ENCODE results near the gene KAZN.

Gene KAZN

DNA sequence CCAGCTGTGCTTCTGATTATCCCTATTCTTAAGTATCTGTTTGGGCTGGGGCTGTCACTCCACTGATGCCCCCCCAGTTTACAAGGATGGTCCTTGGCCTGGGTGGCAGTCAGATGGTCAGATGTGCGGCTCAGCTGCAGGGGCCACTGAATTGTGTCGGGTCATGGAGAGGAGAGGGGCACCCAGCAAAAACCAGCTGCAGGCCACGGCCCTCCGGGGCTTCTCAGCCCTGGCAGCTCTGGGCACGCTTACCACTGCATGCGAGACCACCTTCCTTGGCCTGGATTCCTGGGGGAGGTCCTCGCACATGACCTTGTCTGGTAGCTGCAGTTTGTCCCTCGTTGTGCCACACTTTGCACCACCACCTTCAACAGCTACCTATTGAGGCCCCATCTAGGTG, 390.2 kb downstream of the KAZN start:
- FAIRE-seq (no peak), DNase-seq (ENCODE audit: insufficient read length, low spot score) (no peak)

DNA sequence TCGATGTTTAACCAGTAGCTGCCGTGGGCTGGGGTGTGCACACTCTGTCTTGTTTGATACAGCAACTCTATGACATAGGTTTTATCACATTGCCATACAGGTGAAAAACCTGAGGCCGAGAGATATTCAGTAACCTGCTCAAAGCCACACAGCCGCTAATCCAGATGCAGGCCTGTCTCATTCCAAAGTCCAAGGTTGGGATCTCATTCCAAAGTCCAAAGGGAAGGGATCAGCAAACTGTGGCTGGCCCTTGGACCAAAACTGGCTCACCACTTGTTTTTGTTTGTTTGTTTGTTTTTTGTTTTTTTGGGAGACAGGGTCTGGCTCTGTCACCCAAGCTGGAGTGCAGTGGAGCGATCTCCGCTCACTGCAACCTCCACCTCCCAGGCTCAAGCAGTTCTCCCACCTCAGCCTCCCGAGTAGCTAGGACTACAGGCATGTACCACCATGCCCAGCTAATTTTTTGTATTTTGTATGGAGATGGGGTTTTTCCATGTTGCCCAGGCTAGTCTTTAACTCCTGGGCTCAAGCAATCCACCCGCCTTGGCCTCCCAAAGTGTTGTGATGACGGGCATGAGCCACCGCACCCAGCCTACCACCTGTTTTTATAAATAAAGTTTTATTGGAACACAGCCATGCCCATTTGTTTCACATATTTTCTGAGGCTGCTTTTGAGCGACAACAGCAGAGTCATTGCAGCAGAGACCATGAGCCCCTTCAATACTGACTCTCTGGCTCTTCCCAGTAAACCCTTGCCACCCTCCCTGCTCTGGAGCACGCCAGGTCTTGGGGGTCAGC, 391.6 kb downstream of the KAZN start:
- DNase-seq (ENCODE audit: insufficient read length, low spot score) (no peak), FAIRE-seq (no peak)

DNA sequence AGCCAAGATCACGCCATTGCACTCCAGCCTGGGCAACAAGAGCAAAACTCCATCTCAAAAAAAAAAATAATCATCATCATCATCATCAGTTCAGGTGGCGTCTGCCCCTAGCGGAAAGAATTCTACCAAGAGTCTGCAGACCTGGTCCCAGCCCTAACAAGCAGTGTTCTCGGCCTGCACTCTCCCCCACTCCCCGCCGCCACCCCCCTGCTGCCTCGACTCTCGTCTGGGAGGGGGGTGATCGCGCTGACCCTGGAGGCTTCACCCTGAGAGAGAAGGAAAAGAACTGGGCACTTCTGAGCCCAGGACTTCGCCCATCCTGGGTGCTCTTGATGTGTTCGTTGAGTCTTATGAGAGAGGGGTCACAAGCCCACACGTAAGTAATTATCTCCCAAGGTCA, 394.9 kb downstream of the KAZN start:
- FAIRE-seq: no peak
- DNase-seq (ENCODE audit: insufficient read length, low spot score): no peak

DNA sequence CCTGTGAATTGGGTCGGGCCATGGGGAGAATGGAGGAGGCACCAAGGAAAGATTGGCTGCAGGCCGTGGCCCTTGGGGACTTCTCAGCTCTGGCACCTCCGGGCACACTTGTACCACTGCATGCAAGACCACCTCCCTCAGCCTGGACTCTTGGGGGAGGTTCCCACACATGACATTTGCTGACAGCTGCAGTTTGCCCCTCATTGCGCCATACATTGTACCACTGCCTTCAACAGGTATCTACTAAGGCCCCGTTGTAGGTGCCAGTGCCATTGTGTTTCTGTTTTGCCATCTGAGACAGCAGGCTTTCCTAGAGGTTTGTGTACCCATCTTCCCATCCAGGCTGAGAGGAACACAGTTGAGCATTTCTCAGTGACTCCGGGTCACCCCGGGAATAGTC, 395.7 kb downstream of the KAZN start:
- no peak for DNase-seq (ENCODE audit: insufficient read length, low spot score)
- FAIRE-seq: no peak

DNA sequence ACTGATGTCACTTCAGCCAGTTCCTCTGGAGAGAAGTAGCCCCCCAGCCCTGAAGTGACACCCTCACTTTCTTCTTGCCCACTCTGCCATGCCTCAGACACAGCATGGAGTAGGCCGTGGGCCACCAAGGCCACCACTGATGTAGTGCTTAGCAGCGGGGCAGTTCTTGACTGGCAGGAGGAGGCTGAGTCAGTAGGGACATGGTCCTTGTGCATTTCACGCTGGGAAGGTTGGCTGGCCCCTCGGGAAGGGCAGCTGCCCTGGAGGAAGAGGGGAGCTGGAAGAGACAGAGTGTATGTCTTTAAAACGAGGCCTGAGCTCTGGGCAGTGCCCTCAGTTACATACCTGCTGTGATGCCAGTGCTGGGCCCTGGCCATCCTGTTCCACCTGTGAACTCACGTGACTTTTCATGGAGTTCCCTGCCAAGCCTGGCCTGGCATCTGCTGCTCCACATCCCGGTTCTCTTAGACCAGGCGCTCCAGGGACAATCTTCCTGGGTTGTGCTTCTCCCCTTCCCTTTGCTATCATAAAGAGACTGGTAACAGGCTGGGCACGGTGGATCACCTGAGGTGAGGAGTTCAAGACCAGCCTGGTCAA, 396.5 kb downstream of the KAZN start:
- FAIRE-seq (no peak), DNase-seq (ENCODE audit: insufficient read length, low spot score) (no peak)

DNA sequence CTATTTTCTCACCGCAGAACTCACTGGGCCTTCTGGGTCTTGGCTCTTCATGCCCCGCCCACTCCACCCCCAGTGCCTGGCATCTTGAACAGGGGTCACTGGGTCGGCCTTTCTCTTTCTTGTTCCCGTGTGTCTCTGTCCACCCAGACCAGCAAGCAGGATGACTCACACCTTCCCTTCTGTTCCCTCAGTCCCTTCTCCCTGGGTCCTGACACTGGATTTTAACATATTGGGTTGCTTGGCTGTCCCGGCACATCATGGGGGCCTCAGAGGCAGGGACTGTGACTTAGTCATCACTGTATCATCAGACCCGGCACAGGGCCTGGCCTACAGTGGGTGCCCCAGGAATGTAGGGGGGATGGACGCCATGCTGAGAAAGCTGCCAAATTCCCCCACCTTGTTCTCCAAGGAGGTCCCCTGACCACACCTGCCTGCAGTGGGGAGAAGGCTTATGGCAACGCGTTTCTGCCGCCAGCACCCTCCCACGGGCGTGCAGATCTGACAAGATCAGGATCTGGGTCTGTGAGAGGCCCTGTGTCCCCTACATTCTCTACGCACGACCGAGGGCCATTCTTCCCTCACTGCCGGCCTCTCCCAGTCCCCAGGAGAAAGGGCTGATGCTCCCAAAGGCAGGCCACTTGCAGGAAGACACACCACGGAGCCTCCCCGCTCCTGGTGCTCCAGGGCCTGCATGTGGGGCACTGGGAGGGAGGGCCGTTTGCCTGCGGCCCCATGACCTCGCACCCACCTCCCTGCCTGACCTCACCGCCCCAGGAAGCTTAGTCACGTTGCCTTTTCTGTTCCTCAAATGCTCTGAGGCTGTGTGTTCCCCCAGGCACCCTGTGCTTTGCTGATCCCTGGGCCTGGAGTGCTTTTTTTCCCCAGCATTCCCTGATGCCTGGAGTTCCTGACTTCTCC, 397.9 kb downstream of the KAZN start:
- DNase-seq (ENCODE audit: insufficient read length, low spot score): no peak
- no peak for FAIRE-seq

DNA sequence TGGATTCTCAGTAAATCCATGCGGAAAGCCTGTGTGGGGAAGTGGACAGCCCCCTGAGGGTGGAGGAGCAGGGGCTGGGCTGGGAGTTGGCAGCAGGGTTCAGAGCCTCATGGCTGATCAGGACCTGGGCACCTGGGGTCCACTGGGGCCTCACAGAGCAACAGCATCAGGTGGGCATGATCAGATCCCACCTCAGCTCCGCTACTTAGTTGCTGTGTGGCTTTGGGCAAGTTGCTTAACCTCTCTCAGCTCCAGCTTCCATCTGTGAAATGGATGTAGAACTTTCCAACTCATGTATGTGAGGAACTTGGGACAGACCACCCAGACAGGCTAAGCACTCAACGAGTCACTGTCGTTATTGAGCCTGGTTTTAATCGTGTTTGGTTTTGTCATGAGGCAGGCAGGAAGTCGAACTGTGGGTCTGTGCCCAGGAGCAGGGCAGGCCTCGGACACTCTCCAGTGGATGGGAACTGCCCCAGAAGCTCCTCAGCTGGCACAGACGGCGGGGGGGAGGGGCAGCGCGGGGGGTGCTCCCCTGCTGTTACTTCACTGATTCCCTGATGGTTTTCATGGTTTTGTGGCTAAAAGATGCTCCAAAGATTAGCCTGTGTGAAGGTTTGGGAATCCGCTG, 399.3 kb downstream of the KAZN start:
- DNase-seq (ENCODE audit: insufficient read length, low spot score) (no peak), FAIRE-seq (no peak)

DNA sequence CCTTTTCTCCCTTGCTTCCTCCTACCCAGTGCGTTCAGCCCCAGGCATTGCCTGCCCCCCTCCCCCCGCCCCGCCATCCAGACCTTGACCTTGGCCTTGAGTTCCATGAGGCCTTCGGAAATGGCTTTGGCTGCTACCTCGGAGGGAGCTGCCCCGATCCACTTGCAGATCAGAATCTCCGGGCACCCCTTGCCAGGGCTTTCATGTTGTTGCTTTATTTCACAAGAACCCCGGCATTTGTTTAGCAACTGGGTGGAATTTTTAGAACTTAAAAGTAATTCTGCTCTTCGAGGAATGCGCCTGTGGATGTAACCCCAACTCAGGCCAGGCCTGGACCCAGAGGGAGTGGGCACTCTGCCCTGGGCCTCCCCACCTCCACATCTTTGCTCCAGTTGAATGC, 401.0 kb downstream of the KAZN start:
- FAIRE-seq: no peak
- no peak for DNase-seq (ENCODE audit: insufficient read length, low spot score)

DNA sequence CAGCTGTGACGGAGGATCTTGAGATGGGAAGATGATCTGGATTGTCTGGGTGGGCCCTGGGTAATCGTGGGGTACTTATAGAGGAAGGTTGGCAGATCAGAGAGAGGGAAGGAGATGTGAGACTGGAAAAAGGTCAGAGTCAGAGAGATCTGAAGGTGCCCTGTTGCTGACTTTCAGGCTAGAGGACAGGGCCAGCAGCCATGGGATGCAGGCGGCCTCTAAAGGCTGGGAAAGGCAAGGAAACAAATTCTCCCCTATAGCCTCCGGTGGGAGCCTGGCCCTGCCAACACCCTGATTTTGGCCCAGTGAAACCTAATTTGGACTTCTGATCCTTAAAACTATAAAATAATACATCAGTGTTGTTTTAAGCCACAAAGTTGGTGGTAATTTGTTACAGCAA, 401.5 kb downstream of the KAZN start:
- DNase-seq (ENCODE audit: insufficient read length, low spot score) (no peak), FAIRE-seq (no peak)

DNA sequence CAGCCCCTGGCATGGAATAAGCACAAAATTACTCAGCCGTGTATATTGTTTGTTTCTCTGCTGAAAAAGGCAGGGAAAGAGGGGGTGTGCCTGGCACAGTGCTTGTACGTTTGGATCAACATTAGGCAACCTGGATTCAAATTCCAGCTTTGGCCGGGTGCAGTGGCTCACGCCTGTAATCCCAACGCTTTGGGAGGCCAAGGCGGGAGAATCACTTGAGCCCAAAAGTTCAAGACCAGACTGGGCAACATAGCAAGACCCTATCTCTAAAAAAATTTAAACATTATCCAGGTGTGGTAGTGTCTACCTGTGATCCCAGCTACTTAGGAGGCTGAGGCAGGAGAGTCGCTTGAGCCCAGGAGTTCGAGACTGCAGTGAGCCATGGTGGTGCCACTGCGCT, 402.2 kb downstream of the KAZN start:
- DNase-seq (ENCODE audit: insufficient read length, low spot score): no peak
- FAIRE-seq: no peak

DNA sequence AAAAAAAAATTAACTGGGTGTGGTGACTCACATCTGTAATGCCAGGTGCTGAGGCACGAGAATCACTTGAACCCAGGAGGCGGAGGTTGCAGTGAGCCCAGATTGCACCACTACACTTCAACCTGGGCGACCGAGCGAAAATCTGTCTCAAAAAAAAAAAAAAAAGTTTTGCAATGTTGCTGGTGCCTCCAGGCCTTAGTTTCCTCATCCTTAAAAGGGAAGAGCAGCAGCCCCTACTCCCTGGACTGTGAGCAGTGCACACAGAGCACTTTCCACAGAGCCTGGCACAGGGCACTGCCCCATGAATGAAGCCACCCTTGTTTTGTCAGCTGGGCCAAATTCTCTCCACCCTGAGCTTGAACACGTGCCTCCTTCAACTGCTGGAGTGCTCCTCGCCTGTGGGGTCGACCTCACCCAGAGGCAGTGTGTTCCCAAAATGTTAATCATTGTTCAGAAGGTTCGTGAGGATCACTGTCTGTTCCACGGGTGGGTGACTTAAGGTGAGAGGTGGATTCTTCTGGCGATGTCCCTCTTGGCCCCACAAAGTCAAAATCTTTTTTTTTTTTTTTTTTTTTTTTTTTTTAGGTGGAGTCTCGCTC, 402.9 kb downstream of the KAZN start:
- DNase-seq (ENCODE audit: insufficient read length, low spot score) (no peak), FAIRE-seq (no peak)

DNA sequence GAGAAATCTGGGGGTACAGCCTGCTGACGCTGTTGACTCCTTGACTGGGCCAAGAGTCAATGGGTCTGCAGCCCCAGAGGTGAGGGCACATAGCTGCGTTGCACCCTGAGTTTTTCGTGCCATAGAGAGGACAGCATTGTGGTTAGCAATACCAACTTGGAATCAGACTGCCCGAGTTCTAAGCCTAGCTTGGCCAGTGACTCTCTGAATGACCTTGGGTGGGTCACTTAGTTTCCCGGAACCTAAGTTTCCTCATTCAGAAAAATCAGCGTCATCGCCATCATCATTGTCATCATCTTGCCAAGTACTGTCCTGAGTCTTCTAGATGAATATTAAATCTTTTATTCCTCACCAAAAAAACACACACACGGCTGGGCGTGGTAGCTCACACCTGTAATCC, 403.8 kb downstream of the KAZN start:
- no peak for DNase-seq (ENCODE audit: insufficient read length, low spot score)
- FAIRE-seq: no peak

DNA sequence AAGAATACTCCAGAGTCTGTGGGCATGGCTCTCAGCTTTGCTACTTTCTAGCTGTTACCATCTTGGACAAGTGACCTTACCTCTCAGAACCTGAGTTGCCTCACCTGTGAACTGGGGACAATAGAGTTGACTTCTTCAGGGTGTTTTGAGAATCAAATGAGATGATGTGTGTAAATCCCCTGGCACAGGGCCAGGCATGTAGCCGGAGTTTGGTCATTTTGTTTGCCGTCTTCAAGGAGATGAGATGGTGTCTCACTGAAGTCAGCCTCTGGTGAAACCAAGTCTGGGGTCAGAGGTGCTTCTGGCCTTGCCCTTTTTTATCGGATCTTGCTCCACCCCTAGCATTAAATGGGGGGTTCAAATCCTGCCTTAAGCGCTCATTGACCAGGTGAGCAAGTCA, 405.9 kb downstream of the KAZN start:
- FAIRE-seq: no peak
- DNase-seq (ENCODE audit: insufficient read length, low spot score): no peak

DNA sequence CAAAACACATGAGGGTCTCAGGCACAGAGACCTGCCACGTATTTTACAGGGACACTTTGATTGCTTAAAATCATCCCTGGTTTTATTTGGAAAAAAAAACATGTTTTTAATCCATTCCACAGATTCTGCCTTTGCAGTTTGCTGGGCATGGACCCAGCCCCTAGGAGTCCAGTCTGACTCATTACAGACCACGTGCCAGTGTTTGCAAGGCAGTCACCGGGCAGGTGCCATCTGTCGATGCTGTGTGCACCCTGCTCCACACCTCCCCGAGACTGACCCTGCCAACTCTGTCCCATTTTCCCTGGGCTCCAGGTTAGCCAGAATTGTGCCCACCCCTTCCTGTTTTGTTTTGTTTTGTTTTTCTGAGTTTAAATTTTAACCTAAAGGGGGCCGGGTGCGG, 406.6 kb downstream of the KAZN start:
- no peak for DNase-seq (ENCODE audit: insufficient read length, low spot score)
- FAIRE-seq: no peak

DNA sequence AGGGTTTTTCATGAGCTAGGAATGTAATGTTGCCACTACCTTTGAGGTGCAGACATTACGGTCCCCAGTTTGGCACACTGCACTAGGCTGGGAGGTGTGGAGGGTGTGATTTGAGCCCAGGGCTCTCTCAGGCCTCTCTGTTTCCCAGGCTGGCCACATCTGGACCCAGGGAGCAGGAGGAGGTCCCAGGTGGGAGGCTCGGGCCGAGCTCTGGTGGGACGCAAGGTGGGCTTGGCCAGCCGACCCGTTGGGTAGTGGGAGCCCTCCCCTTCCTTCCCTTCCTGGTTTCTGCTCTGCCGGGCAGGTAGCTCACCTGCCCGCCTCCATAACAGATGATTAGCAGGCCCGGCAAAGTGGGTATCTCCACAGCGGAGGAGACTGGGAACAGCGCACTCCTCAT, 408.9 kb downstream of the KAZN start:
- no peak for FAIRE-seq
- DNase-seq (ENCODE audit: insufficient read length, low spot score): no peak

DNA sequence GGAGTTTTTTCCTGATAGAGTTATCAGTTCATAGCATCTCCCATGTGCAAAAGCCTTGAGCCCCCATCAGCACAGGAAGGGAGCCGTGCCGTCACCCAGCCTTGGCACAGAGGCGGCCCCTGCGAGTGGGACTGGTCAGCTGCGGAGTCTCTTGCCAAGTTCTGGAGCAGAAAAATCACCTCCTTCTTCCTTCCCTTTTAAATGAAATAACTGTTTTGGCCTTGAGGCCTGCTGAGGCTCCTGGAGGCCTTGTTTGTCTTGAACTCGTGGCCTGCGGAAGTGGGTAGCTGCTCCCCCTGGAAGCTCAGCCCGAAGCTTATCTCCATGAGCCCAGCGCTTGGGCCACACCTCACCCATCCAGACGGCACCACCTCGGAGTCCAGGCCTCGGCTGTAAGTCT, 409.4 kb downstream of the KAZN start:
- no peak for FAIRE-seq
- DNase-seq (ENCODE audit: insufficient read length, low spot score): no peak

DNA sequence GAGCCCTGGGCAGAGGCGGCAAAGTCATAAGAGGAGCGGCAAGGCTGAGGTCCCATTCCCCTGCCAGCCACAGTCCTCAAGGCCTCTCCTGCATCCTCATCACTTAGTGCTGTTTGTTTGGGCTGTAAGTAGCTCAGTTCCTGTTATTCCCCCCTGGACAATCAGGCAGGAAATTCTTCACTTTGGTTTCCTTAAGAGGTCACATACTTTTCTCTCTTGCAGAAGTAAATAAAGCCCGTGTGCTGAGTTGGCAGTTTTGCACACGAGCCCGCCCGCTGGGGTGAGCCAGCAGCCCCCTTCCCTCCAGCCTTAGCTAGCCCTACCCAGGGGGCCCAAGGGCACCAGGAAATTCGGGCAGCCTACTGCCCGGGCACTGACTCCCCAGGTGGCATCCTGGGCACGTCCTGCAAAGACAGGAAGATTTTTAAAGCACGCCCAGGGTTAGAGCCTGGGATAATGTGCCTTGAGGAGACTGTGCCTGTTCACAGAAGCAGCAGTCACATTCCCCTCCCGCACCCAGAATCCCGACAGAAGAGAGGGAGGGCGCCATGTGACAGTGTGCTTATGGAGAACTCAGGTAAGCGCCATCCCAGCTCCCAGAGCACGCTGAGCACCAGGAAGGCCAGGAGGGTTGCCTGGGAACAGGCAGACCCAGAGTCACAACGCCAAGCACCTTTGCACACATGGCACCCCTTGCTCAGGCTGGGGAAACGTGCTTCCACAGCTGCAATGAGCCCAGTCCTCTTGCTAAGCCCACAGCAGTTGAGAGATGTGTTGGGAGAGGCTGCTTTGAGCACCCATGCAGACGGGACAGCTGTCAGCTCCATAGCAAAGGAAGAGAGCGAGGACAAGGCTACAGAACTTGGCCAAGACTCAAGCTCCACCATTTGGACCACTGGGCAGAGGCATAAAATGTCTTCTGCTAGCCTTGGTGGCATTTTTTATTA, 410.6 kb downstream of the KAZN start:
- DNase-seq (ENCODE audit: insufficient read length, low spot score): no peak
- no peak for FAIRE-seq

DNA sequence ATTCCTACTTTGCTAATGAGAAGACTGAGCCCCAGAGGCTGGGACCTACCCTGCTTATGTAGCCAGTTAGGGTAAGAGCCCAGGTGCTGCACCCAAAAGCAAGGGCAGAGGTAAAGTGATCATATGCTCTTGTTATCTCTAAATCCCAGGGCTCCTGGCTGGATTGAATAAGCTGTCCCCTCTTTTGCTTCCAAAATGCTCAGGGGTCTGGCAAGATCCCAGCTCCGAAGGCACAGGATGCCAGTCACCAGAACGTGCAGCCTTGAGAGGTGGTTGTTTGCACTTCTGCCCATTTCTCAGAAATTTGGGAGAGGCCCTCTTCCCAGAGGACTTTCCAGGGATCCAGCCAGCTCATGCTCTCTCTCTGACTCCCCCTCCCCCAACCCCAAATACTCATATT, 412.7 kb downstream of the KAZN start:
- no peak for FAIRE-seq
- DNase-seq (ENCODE audit: insufficient read length, low spot score): no peak

DNA sequence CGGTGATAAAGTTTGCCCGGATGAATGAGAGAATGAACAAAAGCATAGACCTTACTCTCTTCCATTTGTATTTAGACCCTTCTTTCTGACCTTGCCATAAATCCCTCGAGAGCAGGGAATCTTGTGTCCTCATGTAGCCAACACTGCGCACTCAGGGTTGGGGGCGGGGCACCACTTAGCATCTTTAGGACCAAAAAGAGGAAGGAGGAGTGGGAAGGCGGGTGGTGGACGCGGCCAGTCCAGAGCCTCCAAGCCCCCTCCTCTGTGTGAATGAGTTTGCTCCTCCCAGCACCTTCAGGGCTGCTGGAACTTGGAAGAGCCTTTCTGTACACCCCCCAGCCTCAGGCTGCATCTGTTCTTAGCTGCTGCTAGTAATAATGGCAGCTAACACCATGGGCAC, 413.2 kb downstream of the KAZN start:
- DNase-seq (ENCODE audit: insufficient read length, low spot score): no peak
- no peak for FAIRE-seq

DNA sequence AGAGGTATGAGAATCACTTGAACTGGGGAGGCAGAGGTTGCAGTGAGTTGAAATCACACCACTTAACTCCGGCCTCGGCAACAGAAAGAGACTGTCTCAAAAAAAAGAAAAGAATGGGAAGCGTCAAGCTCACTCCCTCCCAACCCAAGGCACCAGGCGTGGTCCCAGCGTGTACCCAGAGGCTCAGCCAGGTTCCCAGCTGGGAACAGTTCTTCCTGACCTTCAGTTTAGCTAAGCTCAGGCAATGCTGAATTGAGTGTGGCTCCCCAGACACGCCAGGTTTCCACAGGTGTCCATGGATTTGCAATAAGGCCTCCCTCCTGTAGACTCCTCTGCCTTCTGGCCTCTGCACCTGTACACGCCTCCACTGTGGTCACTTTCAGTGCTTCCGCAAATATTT, 414.3 kb downstream of the KAZN start:
- DNase-seq (ENCODE audit: insufficient read length, low spot score) (no peak), FAIRE-seq (no peak)

All from GM19239 (cell line).